Brain microvascular endothelial cell (primary cell): ENCODE data around the gene ZFYVE27.
A peak's percentile ranks its signal among the peaks of the same experiment; 100 is the strongest.

ENCODE experiments used
- DNase-seq: peaks from one replicate; pipeline ENCODE4 v3.0.0-alpha.2; 2020
- H3K27ac ChIP-seq: fragments of 250-450 bp; sonication (Bioruptor Pico); 2 replicates; pipeline ENCODE4 v1.5.1; 2020; ENCODE audit warnings: mild to moderate bottlenecking, moderate library complexity
- H3K27me3 ChIP-seq: fragments of 250-450 bp; sonication (Bioruptor Pico); replicated peaks from 2 replicates; pipeline ENCODE4 v1.5.1; 2020; ENCODE audit warnings: mild to moderate bottlenecking
- H3K36me3 ChIP-seq: fragments of 250-450 bp; sonication (Bioruptor Pico); replicated peaks from 2 replicates; pipeline ENCODE4 v1.5.1; 2020; ENCODE audit warnings: mild to moderate bottlenecking
- H3K4me3 ChIP-seq: 2 replicates; pipeline ENCODE4 v1.5.1; 2011; ENCODE audit warnings: low read depth, mild to moderate bottlenecking, control low read depth, low read length, moderate library complexity
- in situ Hi-C: cut with HindIII; loops from 2 replicates; pipeline ENCODE4 v1.10.0; 2017; ENCODE audit warnings: low sequenced_read_pairs, low pct_ligation_motif_present
- TF ChIP-seq, protein P1 (sequence below): IDR thresholded peaks from 2 replicates; pipeline ENCODE4 v1.5.1; 2011; ENCODE audit warnings: low read depth, mild to moderate bottlenecking, moderate library complexity, low read length, control low read depth, inconsistent platforms; ENCODE audit errors: missing control alignments

ZFYVE27 gene

DNA sequence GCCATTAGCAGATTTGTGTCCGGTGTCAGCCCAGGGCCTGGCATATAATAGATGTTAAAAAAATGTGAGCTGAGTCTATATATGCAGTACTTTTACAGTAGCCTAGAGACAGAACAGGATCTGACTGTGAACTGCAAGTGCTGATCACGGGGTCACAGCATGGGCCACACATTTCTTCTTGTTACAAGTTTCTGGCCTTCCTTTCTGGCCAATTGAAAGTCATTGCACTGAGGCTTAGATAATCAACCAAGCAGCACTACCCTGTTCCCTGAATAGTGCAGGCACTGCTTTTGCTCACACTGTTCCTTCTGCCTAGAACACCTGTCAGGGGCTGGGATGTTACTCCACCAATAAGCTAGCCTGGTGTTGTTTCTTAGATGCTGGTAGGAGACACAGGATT, 28.8 kb upstream of the ZFYVE27 start:
- Histone ChIP-seq H3K27ac (no peak overlapping the region), H3K4me3 (no peak overlapping the region), H3K27me3 (no peaks in the 10 kb centered on the region), H3K36me3 (no peaks in the 10 kb centered on the region)
- TF ChIP-seq, protein P1, sequence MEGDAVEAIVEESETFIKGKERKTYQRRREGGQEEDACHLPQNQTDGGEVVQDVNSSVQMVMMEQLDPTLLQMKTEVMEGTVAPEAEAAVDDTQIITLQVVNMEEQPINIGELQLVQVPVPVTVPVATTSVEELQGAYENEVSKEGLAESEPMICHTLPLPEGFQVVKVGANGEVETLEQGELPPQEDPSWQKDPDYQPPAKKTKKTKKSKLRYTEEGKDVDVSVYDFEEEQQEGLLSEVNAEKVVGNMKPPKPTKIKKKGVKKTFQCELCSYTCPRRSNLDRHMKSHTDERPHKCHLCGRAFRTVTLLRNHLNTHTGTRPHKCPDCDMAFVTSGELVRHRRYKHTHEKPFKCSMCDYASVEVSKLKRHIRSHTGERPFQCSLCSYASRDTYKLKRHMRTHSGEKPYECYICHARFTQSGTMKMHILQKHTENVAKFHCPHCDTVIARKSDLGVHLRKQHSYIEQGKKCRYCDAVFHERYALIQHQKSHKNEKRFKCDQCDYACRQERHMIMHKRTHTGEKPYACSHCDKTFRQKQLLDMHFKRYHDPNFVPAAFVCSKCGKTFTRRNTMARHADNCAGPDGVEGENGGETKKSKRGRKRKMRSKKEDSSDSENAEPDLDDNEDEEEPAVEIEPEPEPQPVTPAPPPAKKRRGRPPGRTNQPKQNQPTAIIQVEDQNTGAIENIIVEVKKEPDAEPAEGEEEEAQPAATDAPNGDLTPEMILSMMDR, result no peak
- no peak for DNase-seq
- in situ Hi-C loops, result no loop called here

DNA sequence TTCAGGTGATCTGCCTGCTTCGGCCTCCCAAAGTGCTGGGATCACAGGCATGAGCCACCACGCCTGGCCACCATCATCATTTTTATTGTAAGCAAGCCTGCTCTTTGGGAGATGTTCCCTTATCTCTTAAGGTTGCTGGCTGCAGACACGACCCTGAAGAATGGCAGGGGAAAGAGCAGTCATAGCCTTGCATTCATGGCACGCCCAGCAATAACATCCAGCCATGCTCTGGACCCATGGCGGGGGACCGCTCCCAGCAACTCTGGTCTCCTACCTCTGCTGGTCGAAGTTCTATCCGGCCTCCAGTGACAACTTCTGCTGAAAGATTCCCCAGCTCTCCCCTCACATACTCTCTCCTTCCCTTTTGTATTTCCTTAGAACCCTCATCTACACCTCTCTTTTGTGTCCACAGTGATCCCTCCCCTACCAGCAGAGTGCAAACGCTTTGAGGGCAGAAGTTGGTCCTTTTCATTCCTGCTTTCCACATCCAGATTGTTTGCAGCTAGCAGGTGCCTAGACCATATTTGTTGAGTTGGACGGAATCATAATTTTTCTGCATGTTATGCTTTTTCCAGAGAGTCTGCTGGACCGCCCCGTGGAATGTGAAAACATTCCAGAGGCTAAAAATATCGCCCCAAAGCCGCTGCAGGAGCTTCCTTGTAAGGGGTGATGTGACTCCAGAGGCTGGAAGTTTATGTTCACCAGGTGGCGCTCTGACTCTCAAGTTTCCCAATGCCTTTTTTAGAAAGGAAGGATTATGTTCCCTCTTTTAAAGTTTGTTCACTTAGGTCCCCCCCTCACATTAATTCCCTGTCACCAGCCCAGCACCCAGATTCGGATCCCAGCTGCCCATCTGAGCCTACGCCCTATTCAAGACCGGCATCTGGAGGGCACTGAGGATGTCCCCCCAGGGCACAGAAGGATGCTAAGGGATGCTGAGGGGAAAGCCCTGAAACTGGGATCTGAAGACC, 27.7 kb upstream of the ZFYVE27 start:
- peak; percentile 83 for DNase-seq

DNA sequence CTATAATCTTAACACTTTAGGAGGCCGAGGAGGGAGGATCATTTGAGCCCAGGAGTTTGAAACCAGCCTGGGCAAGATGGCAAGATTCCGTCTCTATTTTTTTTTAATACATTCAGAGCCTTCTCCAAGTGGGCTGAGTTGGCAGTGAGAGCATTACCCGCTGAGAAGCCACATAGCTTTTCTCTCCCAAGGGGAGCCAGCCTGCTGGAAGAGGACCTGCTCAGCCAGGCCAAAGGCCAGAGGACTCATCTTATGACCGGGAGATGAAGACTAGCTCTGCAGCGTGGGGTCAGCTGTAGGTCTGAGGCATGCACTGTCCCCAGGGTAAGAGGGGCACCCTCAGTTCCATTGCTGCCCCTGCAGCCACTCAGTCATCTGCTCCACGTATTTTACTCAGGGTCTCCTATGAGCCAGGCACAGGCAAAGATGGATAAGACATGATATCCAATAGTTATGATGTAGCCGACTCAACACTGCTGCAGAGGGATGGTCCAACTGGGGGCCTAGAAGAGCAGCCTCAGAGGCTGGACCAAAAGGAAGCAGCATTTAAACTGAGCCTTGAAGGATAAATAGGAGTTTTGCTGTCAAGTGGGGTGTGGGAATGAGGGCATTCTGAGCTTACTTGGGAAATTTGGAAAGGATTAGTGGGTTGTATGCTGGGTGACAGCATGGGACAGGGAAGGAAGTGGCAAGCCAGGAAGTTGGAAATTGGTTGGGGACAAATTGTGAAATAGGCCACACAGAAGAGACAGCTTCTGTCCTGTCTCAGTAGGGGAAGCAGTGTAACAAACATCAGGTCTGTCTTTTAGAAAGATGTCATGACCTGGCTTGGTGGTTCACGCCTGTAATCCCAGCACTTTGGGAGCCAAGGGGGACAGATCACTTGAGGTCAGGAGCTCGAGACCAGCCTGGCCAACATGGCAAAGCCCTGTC, 25.0 kb upstream of the ZFYVE27 start:
- DNase-seq, result no peak
- no peak overlapping the region for H3K27ac ChIP-seq
- in situ Hi-C loops, result no loop called here

More for the DNA sequence above, 27.7 kb upstream of the ZFYVE27 start:
- TF ChIP-seq, protein P1, result peak; percentile 84
- H3K36me3 ChIP-seq, result no peaks in the 10 kb centered on the region
- no peak overlapping the region for H3K4me3 ChIP-seq
- no peak overlapping the region for H3K27ac ChIP-seq
- H3K27me3 ChIP-seq, result no peaks in the 10 kb centered on the region
- in situ Hi-C loops, result no loop called here

DNA sequence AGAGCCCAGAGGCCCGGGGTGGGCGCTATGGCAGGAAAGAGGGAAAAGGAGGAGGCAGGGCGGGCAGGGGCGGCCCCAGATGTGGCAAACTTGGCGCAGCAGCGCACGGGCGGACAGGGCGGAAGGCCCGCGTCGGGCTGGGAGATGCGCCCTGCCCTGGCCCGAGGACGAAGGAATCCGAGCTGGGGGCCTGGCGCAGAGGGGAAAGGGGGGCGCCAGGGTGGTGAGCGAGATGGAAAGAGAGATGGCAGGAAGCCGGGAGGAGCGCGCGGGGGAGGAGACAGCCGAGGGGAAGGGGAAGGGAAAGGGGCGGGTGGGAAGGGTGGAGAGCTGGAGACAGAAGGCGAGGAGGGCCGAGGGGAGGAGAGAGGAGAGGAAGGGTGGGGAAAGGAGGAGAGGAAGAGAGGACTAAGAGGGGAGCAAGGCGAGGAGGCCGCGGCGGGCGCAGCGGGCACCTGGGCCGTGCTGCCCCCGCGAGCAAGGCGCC, 23.5 kb upstream of the ZFYVE27 start, which contains the start of gene MARVELD1:
Gene MARVELD1 (plus strand): TSS at position 392 of the 487 bp plus-strand sequence. CDS start 147 bp downstream, outside the sequence.
- Histone ChIP-seq H3K27me3 (no peaks in the 10 kb centered on the region), H3K4me3 (peak within 1 kb of the TSS; percentile 88), H3K27ac (peak within 1 kb of the TSS; percentile 89), H3K36me3 (peaks cover 13% of the 10 kb centered on the region)
- DNase-seq, result peak; percentile 40
- TF ChIP-seq, protein P1, result no peak
- in situ Hi-C loops, result no loop called here

More for the DNA sequence above, 25.0 kb upstream of the ZFYVE27 start:
- Histone ChIP-seq H3K36me3 (no peaks in the 10 kb centered on the region), H3K27me3 (no peaks in the 10 kb centered on the region), H3K4me3 (no peak overlapping the region)
- TF ChIP-seq, protein P1, result no peak

DNA sequence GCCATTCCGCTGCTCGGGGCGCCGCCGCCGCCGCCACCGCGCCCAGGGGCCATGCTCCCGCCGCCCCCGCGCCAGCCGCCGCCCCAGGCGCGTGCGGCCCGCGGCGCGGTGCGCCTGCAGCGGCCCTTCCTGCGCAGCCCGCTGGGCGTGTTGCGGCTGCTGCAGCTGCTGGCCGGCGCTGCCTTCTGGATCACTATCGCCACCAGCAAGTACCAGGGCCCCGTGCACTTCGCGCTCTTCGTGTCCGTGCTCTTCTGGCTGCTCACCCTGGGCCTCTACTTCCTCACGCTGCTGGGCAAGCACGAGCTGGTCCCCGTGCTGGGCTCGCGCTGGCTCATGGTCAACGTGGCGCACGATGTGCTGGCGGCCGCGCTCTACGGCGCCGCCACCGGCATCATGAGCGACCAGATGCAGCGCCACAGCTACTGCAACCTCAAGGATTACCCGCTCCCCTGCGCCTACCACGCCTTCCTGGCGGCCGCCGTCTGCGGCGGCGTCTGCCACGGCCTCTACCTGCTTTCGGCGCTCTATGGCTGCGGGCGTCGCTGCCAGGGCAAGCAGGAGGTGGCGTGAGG, 23.0 kb upstream of the ZFYVE27 start:
- peak overlapping the region; percentile 89 for H3K27ac ChIP-seq

More for the DNA sequence above, 23.0 kb upstream of the ZFYVE27 start:
- in situ Hi-C loops, result no loop called here
- DNase-seq, result peak; percentile 53
- H3K36me3 ChIP-seq, result peaks cover 19% of the 10 kb centered on the region
- peak overlapping the region; percentile 88 for H3K4me3 ChIP-seq
- no peaks in the 10 kb centered on the region for H3K27me3 ChIP-seq
- TF ChIP-seq, protein P1, result peak; percentile 43
